GM18519 (cell line): ENCODE data around the gene UBASH3B.
A peak's percentile ranks its signal among the peaks of the same experiment; 100 is the strongest.

ENCODE experiments used
- ATAC-seq: cut with Tn5 transposase; IDR thresholded peaks from one replicate; pipeline ENCODE4 v1.9.1; 2021; ENCODE audit warnings: mild to moderate bottlenecking, moderate library complexity; ENCODE audit not compliant: unreplicated experiment, low FRiP score

The UBASH3B gene

DNA sequence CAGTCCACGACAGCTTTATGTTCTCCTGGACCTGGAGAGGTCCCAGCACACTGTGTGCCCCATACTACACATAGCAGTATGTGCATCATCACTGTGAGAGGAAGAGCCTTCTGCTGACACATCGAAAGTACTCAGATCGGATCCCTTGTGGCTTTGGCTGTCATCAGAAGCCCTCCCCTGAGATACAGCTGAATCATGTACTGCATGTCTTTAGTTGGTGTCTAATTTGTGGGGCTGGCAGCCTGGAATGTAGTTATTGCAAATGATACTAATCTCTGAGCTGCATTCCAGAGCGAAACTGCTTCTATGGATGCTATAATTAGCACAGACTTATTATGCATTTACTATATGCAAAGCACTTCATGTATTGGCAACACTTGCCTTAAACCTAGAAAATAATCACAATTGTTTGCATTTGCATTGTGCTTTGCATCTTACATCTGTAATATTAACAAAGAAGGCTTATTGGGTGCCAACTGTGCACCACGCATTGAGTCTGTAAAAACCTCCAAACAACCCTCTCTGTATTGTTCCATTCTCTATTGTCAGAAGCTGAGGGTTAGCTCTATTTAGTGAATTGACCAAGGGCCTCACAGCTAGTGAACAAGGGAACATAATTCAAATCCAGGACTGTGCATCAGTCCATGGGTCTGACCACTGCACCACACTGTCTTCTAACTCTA lies 93.6 kb downstream of the UBASH3B start:
- peak; percentile 84 for ATAC-seq

GRCh38 chr11:122750049-122750448 lies 94.5 kb downstream of the UBASH3B start:
- ATAC-seq: no peak

DNA sequence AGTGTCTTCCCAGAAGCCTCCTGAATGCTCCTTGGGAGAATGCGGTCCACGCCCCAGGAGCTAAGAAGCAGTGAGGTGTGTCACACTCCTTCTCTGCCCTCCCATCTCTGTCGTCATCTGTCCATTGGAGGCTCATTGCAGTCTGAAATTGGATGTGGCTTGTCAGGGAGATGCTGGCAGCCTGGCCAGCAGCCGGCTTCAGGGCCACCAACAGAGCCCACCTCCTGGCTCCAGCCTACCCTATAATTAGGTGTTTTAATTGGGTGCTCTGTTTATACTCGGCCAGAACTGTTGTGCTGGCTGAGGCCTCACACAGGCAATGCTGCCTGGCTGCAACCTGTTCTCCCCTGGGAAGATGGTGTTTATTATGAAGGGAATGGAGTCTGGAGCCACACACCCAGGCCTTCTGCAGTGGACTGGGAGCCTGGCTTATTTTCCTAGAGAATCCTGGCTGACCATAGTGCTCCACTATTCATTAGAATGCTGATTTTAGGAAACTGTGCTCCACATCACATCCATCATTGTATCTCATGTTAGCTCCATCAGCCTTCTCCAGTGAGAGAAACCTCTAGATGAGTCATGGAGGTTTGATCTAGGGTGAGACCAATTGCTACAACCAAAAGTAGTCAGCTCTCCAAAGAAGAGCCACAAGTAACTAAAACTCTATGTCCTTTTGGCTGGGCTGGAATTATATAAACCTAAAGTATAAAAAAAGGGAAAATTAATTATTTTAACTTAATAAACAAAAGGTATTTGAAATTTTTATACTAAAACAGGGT lies 96.0 kb downstream of the UBASH3B start:
- ATAC-seq: no peak

- no peak for ATAC-seq
Observed at GRCh38 chr11:122754028-122754427, 98.5 kb downstream of the UBASH3B start.

- no peak for ATAC-seq
Observed at GRCh38 chr11:122754553-122755322, 99.2 kb downstream of the UBASH3B start.

- no peak for ATAC-seq
Observed at GRCh38 chr11:122755409-122755808, 99.9 kb downstream of the UBASH3B start.

DNA sequence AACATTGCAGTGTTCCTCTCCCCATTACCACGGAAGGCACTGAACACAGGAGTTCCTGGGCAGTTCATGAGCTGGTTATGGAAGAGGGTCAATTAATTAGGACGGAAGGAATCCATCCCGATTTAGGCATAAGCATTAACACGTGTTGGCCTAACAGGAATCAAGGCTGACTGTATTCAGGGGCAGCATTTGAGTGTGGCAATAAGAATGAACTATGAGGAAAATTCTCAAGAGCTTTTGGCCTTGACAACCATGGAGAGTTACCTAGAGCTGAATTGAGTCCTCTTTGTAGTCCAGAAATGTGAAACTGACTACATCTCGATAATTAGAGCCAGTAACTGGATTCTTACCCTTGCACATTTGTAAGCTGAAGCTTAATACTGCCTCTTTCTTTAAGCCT lies 100.4 kb downstream of the UBASH3B start:
- ATAC-seq: no peak

- ATAC-seq: peak; percentile 58
Observed at GRCh38 chr11:122756417-122756816, 100.9 kb downstream of the UBASH3B start.

DNA sequence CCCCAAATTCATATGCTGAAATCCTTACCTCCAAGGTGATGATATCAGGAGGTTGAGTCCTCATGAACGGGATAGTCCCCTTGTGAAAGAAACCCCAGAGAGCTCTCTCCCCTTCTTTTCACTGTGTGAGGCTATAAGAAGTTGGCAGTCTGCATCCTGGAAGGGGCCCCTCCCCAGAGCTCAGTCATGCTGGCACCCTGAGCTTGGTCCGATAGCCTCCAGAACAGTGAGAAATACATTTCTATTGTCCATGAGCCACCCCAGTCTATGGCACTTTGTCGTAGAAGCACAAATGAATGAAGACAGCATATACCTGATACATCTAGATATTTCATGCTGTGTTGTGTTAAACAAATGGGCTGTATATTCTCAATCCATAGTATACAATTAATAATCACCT lies 101.7 kb downstream of the UBASH3B start:
- ATAC-seq: no peak

GRCh38 chr11:122758339-122758738 lies 102.8 kb downstream of the UBASH3B start:
- ATAC-seq: no peak

DNA sequence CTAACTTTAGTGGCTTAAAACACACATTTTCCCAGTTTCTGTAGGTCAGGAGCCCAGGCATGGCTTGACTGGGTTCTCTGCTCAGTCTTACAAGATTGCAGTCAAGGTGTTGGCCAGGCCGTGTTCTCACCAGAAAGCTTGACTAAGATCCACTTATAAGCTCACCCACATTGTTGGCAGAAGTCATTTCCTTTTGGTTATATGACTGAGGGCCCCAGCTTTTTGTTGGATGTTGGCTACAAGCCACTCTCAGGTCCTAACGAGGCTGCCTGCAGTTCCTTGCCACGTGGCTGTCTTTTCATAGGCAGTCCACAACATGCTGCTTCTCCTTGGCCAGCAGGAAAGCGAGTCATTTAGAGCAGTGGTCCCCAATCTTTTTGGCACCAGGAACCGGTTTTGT lies 103.5 kb downstream of the UBASH3B start:
- no peak for ATAC-seq

DNA sequence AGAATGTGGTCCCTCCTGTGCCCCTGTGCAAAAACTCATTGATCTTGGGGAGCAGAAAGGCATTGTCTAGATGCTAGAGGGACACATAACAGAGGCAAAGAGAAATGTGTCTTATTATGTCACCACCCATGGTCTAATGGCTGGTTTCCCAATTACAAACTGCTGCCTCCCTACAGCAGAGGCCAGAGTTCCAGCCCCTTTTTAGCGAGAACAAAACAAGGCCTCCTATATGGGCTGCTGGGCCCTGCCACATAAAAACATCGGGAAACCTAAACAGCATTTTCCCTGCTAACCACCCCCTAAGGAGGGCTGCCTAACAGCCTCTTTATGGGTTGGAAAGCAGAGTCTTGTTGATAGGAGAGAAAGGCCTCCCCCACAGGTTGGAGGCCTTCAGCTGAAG lies 107.6 kb downstream of the UBASH3B start:
- no peak for ATAC-seq

DNA sequence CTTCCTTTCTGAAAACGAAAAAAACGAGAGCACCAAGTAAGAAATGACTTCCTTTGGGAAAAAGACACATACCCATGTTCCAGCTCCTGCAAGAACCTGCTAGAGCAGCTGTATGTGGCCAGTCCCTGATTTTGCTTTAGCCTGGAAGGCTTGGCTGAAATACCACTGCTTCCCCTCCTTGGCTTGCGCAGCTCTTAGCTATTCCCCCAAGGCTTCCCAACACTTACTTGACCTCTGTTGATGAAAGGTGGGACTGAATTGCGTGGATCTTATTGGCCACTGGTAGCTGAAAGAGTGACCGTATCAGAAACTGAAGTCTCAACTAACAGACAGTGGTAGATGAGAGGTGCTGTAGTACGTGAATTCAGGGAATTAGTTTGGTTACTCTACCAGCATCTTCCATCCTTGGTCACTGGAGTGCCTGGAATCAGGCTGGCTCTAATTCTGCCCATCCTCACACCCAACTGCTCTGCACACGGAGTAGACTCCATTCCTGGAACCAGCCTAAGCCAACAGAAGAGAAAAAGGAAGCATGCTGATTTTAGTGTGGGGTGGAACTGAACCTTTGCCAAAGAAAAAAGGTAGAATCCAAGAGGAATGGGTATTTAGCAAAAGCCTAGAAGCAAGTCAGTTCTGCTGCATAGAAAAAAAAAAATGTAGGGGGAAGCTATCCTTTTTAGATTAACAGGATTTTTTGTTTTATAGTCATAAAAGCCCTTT lies 109.0 kb downstream of the UBASH3B start:
- ATAC-seq: no peak

GRCh38 chr11:122765487-122766131 lies 110.1 kb downstream of the UBASH3B start:
- no peak for ATAC-seq

DNA sequence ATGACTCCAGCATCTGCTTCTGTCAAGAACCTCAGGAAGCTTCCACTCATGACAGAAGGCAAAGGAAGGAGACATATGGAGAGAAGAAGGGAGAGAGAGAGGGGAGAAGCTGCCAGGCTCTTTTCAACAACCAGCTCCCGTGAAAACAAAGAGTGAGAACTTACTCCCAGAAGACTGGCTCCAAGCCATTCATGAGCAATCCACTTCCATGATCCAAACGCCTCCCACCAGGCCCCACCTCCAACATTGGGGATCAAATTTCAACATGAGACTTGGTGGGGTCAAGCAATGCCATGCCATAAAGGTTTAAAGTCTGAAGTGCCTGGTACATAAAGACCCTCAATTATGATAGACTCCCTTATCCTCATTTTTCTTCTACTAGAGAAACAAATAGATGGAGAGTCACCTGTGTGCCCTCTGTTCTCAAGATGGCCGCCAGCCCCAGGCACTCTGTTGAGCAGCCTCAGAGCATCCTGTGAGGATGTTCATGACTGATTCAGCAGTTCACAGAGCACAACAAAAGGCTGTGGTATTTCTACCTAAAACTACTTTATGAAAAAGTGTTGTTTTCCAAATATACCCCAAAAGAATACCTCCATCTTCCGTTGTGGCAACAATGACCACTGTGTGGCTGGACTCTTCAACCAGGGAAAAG lies 113.7 kb downstream of the UBASH3B start:
- ATAC-seq: no peak

DNA sequence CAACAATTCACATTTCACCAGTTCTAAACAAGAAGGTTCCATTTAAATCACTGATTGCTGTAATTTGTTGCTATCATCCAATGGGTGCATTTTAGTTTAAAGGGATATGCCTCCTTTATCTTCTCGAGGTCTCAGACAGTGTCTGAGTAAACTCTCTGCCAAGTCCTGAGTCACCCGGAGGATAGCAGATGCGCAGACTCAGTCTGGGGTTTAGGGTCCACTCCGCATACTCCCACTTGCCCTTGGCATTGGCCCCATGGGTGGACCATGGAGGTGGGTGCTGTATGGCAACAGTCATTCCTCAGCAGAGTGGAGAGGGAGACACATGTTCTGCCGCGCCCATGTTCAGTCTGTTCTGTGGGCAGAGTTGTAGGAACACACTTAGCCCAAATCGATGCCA lies 117.4 kb downstream of the UBASH3B start:
- no peak for ATAC-seq

- no peak for ATAC-seq
Observed at GRCh38 chr11:122773781-122774266, 118.3 kb downstream of the UBASH3B start.

GRCh38 chr11:122775675-122776271 lies 120.3 kb downstream of the UBASH3B start:
- ATAC-seq: no peak

- ATAC-seq: no peak
Observed at GRCh38 chr11:122776546-122776945, 121.0 kb downstream of the UBASH3B start.
